H9 (cell line): ENCODE results near the gene KRTAP16-1. TPM values are rescaled to one million over a fixed set of nuclear protein-coding genes. Genes with fewer than 3 reads are reported as not detected.

Experiments used
- DNase-seq: peaks from one replicate; pipeline ENCODE4 v3.0.0-alpha.2; 2017
- H2AFZ ChIP-seq: one replicate; pipeline ENCODE4 v1.6.1; 2013; ENCODE audit warnings: mild to moderate bottlenecking, low read length, control low read depth, moderate library complexity
- H2AK5ac ChIP-seq: 2 replicates; pipeline ENCODE4 v1.6.1; 2013; ENCODE audit warnings: low read length, control low read depth, mixed read lengths; ENCODE audit not compliant: insufficient read length
- H2BK120ac ChIP-seq: one replicate; pipeline ENCODE4 v1.6.1; 2013; ENCODE audit warnings: low read depth, mild to moderate bottlenecking, low read length, control low read depth, inconsistent platforms; ENCODE audit not compliant: poor library complexity, severe bottlenecking
- H2BK12ac ChIP-seq: 2 replicates; pipeline ENCODE4 v1.6.1; 2013; ENCODE audit warnings: low read length, control low read depth, mixed read lengths, low read depth; ENCODE audit not compliant: insufficient read length
- H2BK15ac ChIP-seq: 2 replicates; pipeline ENCODE4 v1.6.1; 2013; ENCODE audit warnings: low read depth, low read length, control low read depth
- H2BK20ac ChIP-seq: one replicate; pipeline ENCODE4 v1.6.1; 2013; ENCODE audit warnings: low read depth, mild to moderate bottlenecking, low read length, control low read depth, inconsistent platforms; ENCODE audit not compliant: poor library complexity, severe bottlenecking
- H2BK5ac ChIP-seq: 2 replicates; pipeline ENCODE4 v1.6.1; 2013; ENCODE audit warnings: low read length, control low read depth, mixed read lengths; ENCODE audit not compliant: insufficient read length
- H3K14ac ChIP-seq: 2 replicates; pipeline ENCODE4 v1.6.1; 2013; ENCODE audit warnings: low read length, control low read depth; ENCODE audit not compliant: insufficient read depth
- H3K18ac ChIP-seq: 2 replicates; pipeline ENCODE4 v1.6.1; 2013; ENCODE audit warnings: low read depth, mild to moderate bottlenecking, mixed read lengths, low read length, control low read depth; ENCODE audit not compliant: insufficient read length
- H3K23ac ChIP-seq: 2 replicates; pipeline ENCODE4 v1.6.1; 2013; ENCODE audit warnings: low read length, control low read depth, mixed read lengths, low read depth; ENCODE audit not compliant: insufficient read length
- H3K23me2 ChIP-seq: 2 replicates; pipeline ENCODE4 v1.6.1; 2013; ENCODE audit warnings: low read depth, mild to moderate bottlenecking, mixed read lengths, low read length, control low read depth; ENCODE audit not compliant: insufficient read length, poor library complexity, severe bottlenecking
- H3K27ac ChIP-seq: 2 replicates; pipeline ENCODE4 v1.5.1; 2013; ENCODE audit warnings: low read length, control low read depth, mixed read lengths, low read depth; ENCODE audit not compliant: insufficient read length
- H3K27me3 ChIP-seq: 2 replicates; pipeline ENCODE4 v1.6.1; 2013; ENCODE audit warnings: low read length, control low read depth, inconsistent platforms; ENCODE audit not compliant: insufficient read depth
- H3K4ac ChIP-seq: 2 replicates; pipeline ENCODE4 v1.6.1; 2013; ENCODE audit warnings: low read depth, mild to moderate bottlenecking, control low read depth, inconsistent platforms, low read length, moderate library complexity
- H3K4me1 ChIP-seq: 2 replicates; pipeline ENCODE4 v1.6.1; 2013; ENCODE audit warnings: low read length, control low read depth, inconsistent platforms; ENCODE audit not compliant: insufficient read depth
- H3K4me2 ChIP-seq: 2 replicates; pipeline ENCODE4 v1.6.1; 2013; ENCODE audit warnings: low read length, control low read depth, mixed read lengths; ENCODE audit not compliant: insufficient read length, insufficient read depth
- H3K56ac ChIP-seq: 2 replicates; pipeline ENCODE4 v1.6.1; 2013; ENCODE audit warnings: low read depth, mild to moderate bottlenecking, mixed read lengths, low read length, control low read depth; ENCODE audit not compliant: insufficient read length
- H3K79me1 ChIP-seq: 2 replicates; pipeline ENCODE4 v1.6.1; 2013; ENCODE audit warnings: low read depth, mild to moderate bottlenecking, moderate library complexity, low read length, control low read depth, inconsistent platforms; ENCODE audit not compliant: insufficient read depth, poor library complexity, severe bottlenecking
- H3K79me2 ChIP-seq: 2 replicates; pipeline ENCODE4 v1.6.1; 2013; ENCODE audit warnings: low read length, control low read depth, inconsistent platforms; ENCODE audit not compliant: insufficient read depth
- H3K9ac ChIP-seq: 2 replicates; pipeline ENCODE4 v1.6.1; 2013; ENCODE audit warnings: low read length, control low read depth, mixed read lengths; ENCODE audit not compliant: insufficient read length; ENCODE audit errors: extremely low read depth
- H3K9me3 ChIP-seq: one replicate; pipeline ENCODE4 v1.6.1; 2013; ENCODE audit warnings: low read depth, low read length, inconsistent platforms; ENCODE audit not compliant: control insufficient read depth
- H3T11ph ChIP-seq: one replicate; pipeline ENCODE4 v1.6.1; 2013; ENCODE audit warnings: mild to moderate bottlenecking, low read length, control low read depth, inconsistent platforms
- H4K20me1 ChIP-seq: one replicate; pipeline ENCODE4 v1.6.1; 2013; ENCODE audit not compliant: control insufficient read depth, insufficient read length, insufficient read depth
- H4K5ac ChIP-seq: 2 replicates; pipeline ENCODE4 v1.6.1; 2013; ENCODE audit warnings: low read depth, mild to moderate bottlenecking, mixed read lengths, low read length, control low read depth; ENCODE audit not compliant: insufficient read length
- H4K8ac ChIP-seq: replicated peaks from 2 replicates; pipeline ENCODE4 v1.6.1; 2013; ENCODE audit warnings: low read length, control low read depth, mixed read lengths, low read depth; ENCODE audit not compliant: insufficient read length
- H4K91ac ChIP-seq: 2 replicates; pipeline ENCODE4 v1.6.1; 2013; ENCODE audit warnings: low read depth, mild to moderate bottlenecking, moderate library complexity, mixed read lengths, low read length, control low read depth; ENCODE audit not compliant: insufficient read length
- H3K27ac Mint-ChIP-seq, 3 experiments: 2 replicates in 2 of 3; 3 replicates in 1 of 3; pipeline ENCODE4 v1.8.0; 2020 to 2021; ENCODE audit warnings: mixed read lengths in 3 of 3, mild to moderate bottlenecking in 1 of 3, moderate library complexity in 1 of 3
- H3K27me3 Mint-ChIP-seq: 2 replicates; pipeline ENCODE4 v1.8.0; 2021; ENCODE audit warnings: low read depth, mild to moderate bottlenecking, moderate library complexity, mixed read lengths
- H3K36me3 Mint-ChIP-seq, 3 experiments: 2 replicates in 2 of 3; 3 replicates in 1 of 3; pipeline ENCODE4 v1.8.0; 2020 to 2021; ENCODE audit warnings: low read depth in 3 of 3, mixed read lengths in 3 of 3; ENCODE audit not compliant: insufficient read depth in 1 of 3
- H3K4me1 Mint-ChIP-seq, 2 experiments: 2 replicates each; pipeline ENCODE4 v1.8.0; 2020; ENCODE audit warnings: mixed read lengths in 2 of 2
- H3K4me3 Mint-ChIP-seq, 2 experiments: 2 replicates in 1 of 2; 3 replicates in 1 of 2; pipeline ENCODE4 v1.8.0; 2020 to 2021; ENCODE audit warnings: mild to moderate bottlenecking in 2 of 2, mixed read lengths in 2 of 2, moderate library complexity in 1 of 2
- H3K9me3 Mint-ChIP-seq, 2 experiments: 2 replicates in 1 of 2; 3 replicates in 1 of 2; pipeline ENCODE4 v1.8.0; 2020; ENCODE audit warnings: mild to moderate bottlenecking in 2 of 2, mixed read lengths in 2 of 2, moderate library complexity in 1 of 2
- WGBS: extraction: QIAGEN DNeasy Blood & Tissue Kit; methylation state at CpG from one replicate; pipeline ENCODE4 v1.1.7; 2013; ENCODE audit warnings: missing lambda C conversion rate, low lambda C conversion rate, mixed read lengths; ENCODE audit not compliant: insufficient read length; ENCODE audit errors: extremely low coverage; 5-methylcytosine and 5-hydroxymethylcytosine counted together
- total RNA-seq: library from RNA; stranded (reverse); gene quantifications from 2 replicates; pipeline ENCODE4 v1.2.1, GENCODE V29; 2021
- TF ChIP-seq, protein P1 (sequence below): fragments of 200-600 bp; sonication (generic); conservative IDR thresholded peaks from 3 replicates; pipeline ENCODE4 v1.8.0; 2021; ENCODE audit warnings: antibody characterized with exemption, mild to moderate bottlenecking

Gene KRTAP16-1
- total RNA-seq, 1 experiment from 2014 or later = not detected

DNA sequence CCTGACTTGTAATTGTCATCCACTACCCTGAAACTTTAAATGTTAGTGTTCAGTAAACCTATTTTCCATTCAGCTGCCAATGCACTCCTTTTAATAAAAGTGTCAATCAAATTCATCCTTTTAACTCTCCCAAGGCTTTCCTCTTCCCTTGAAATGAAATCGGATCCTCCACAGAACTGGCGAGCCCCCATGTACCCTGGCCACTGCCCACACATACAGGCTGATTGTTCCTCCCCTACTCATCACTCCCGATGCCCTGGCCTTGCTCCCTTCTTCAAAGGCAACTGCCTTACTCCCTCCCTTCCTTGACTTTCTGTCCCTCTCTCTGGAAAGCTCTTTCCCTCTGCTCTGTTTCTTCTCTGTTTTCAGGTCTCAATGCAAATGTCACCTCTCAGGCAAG is 33.9 kb upstream of the KRTAP16-1 start:
- Histone ChIP-seq H4K5ac (no peak overlapping the region), H3K79me2 (no peaks in the 10 kb centered on the region), H3K4me1 (no peaks in the 10 kb centered on the region), H4K91ac (no peak overlapping the region), H3K4ac (no peak overlapping the region), H3K18ac (no peak overlapping the region), H2BK15ac (no peak overlapping the region), H3K27ac (no peak overlapping the region), H3K79me1 (no peaks in the 10 kb centered on the region), H2BK12ac (no peak overlapping the region), H3K23me2 (no peaks in the 10 kb centered on the region), H4K8ac (no peak overlapping the region), H3K56ac (no peak overlapping the region), H2BK20ac (no peak overlapping the region), H2AFZ (no peak overlapping the region), H3K9me3 (no peaks in the 10 kb centered on the region), H4K20me1 (no peaks in the 10 kb centered on the region), H2BK5ac (no peak overlapping the region), H3K14ac (no peak overlapping the region), H2BK120ac (no peak overlapping the region), H3T11ph (no peak overlapping the region), H2AK5ac (no peak overlapping the region), H3K23ac (no peak overlapping the region), H3K4me2 (no peak overlapping the region), H3K9ac (no peak overlapping the region), H3K27me3 (no peaks in the 10 kb centered on the region)
- no peak for DNase-seq
- Mint-ChIP-seq H3K36me3 (peaks cover 2 to 19% (median 3%) of the 10 kb centered on the region in 3 experiments), H3K9me3 (peaks cover 13 to 20% of the 10 kb centered on the region in 2 experiments), H3K4me1 (no peaks in the 10 kb centered on the region), H3K27ac (no peak overlapping the region), H3K27me3 (peaks cover 13% of the 10 kb centered on the region), H3K4me3 (no peak overlapping the region)
- whole genome bisulfite sequencing = no CpG with 5 or more reads among the region's 3 CpGs
- TF ChIP-seq, protein P1, sequence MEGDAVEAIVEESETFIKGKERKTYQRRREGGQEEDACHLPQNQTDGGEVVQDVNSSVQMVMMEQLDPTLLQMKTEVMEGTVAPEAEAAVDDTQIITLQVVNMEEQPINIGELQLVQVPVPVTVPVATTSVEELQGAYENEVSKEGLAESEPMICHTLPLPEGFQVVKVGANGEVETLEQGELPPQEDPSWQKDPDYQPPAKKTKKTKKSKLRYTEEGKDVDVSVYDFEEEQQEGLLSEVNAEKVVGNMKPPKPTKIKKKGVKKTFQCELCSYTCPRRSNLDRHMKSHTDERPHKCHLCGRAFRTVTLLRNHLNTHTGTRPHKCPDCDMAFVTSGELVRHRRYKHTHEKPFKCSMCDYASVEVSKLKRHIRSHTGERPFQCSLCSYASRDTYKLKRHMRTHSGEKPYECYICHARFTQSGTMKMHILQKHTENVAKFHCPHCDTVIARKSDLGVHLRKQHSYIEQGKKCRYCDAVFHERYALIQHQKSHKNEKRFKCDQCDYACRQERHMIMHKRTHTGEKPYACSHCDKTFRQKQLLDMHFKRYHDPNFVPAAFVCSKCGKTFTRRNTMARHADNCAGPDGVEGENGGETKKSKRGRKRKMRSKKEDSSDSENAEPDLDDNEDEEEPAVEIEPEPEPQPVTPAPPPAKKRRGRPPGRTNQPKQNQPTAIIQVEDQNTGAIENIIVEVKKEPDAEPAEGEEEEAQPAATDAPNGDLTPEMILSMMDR = no peak
